Skin of body (tissue), 2 donors: ENCODE measurements around the gene NANOG. TPM values are rescaled to one million over a fixed set of nuclear protein-coding genes. Genes with fewer than 3 reads are reported as not detected.
"Not testable (repeated sequence)": the region's sequence is repeated elsewhere in the genome, so short reads cannot be mapped to it uniquely, and the experiment has no call there.

Experiments used
- DNase-seq: peaks from one replicate; lab custom pipeline; 2025; lab: John Stamatoyannopoulos, UW
- total RNA-seq: library from RNA; depleted of rRNA; stranded (reverse); fragments of >200 nt; gene quantifications from one replicate; pipeline ENCODE4 v1.2.3, GENCODE V29; 2014

The NANOG gene
- not detected for total RNA-seq

DNA sequence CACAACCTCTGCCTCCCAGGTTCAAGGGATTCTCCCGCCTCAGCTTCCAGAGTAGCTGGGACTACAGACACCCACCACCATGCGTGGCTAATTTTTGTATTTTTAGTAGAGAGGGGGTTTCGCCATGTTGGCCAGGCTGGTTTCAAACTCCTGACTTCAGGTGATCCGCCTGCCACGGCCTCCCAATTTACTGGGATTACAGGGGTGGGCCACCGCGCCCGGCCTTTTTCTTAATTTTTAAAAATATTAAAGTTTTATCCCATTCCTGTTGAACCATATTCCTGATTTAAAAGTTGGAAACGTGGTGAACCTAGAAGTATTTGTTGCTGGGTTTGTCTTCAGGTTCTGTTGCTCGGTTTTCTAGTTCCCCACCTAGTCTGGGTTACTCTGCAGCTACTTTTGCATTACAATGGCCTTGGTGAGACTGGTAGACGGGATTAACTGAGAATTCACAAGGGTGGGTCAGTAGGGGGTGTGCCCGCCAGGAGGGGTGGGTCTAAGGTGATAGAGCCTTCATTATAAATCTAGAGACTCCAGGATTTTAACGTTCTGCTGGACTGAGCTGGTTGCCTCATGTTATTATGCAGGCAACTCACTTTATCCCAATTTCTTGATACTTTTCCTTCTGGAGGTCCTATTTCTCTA is at the start of gene NANOG:
NANOG (plus strand) TSS at position 519 of the 645 bp plus-strand sequence. CDS start 213 bp downstream, outside the sequence.
- not testable (repeated sequence) for DNase-seq

DNA sequence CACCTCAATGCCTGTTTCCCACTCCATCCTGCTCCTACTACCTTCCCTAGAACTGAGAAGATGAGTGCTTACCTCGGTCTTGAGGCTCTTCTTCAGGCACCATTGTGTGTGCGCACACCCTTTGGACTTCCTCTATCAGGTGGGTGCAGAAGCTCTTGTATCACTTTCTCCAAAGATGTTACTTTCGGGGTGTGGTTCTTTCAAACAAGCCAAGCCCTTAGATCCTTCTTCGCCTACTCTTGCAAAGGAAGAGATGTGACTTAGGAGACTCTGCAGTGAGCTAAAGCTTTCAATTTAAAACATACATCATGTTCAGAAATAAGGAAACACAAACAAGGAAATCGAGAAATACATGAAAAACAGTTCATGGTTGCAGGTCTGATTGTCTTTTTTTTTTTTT is 42.0 kb upstream of the NANOG start, which contains the start of gene CLEC4C:
CLEC4C (minus strand) TSS at position 130 of the 400 bp plus-strand sequence; CDS start at position 103, 27 bp downstream.
- no peak for DNase-seq

- DNase-seq: no peak
Measured at GRCh38 chr12:7748852-7749251, 40.4 kb upstream of the NANOG start.

GRCh38 chr12:7749442-7749841 is 39.8 kb upstream of the NANOG start:
- no peak for DNase-seq

- no peak for DNase-seq
Measured at GRCh38 chr12:7750350-7750749, 38.9 kb upstream of the NANOG start.

DNA sequence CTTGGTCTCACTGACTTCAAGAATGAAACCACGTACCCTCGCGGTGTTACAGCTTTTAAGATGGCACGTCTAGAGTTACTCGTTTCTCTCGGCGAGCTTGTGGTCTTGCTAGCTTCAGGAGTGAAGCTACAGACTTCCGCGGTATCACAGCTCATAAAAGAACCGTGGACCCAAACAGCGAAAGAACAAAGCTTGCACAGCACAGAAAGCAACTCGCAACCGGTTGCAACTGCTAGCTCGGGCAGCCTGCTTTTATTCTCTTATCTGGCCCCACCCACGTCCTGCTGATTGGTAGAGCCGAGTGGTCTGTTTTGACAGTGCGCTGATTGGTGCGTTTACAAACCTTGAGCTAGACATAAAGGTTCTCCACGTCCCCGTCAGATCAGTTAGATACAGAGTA is 37.8 kb upstream of the NANOG start:
- no peak for DNase-seq

DNA sequence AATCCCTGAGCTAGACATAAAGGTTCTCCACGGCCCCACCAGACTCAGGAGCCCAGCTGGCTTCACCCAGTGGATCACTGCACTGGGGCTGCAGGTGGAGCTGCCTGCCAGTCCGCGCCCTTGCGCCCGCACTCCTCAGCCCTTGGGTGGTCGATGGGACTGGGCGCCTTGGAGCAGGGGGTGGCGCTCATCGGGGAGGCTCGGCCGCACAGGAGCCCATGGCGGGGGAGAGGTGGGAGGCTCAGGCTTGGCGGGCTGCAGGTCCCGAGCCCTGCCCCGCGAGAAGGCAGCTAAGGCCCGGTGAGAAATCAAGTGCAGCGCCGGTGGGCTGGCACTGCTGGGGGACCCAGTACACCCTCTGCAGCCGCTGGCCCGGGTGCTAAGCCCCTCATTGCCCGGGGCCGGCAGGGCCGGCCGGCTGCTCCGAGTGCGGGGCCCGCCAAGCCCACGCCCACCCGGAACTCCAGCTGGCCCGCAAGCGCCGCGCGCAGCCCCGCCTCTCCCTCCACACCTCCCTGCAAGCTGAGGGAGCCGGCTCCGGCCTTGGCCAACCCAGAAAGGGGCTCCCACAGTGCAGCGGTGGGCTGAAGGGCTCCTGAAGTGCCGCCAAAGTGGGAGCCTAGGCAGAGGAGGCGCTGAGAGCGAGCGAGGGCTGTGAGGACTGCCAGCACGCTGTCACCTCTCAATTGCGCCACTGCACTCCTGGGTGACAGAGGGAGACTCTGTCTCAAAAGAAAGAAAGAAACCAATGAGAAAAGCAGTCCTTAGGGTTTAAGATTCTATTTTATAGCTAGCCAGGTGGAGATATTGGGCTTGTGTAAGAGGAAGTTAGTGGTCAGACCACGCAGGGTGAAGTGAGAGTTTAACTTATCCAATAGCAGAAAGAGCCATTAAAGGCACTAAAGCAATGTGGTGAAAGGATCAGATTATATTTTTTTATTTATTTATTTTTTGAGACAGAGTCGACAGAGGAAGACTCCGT is 37.0 kb upstream of the NANOG start:
- not testable (repeated sequence) for DNase-seq

GRCh38 chr12:7755668-7756067 is 33.5 kb upstream of the NANOG start:
- not testable (repeated sequence) for DNase-seq

DNA sequence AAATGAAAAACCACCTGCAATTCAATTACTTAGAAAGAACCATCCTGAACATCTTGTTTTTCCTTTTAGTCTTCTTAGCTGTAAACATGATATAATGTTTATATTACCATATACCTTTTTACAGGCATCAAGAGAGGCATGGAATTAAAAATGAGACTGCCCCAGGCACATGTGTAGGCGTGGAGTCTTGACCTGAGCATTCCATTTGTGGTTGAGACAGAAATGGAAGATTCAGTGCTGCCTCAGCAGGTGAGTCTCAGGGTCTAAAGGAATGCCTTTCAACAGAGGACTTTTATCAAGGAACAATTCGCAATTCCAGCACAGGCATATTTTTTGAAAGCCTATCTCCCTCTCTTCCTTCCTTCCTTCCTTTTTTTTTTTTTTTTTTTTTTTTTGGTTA is 32.2 kb upstream of the NANOG start:
- no peak for DNase-seq

DNA sequence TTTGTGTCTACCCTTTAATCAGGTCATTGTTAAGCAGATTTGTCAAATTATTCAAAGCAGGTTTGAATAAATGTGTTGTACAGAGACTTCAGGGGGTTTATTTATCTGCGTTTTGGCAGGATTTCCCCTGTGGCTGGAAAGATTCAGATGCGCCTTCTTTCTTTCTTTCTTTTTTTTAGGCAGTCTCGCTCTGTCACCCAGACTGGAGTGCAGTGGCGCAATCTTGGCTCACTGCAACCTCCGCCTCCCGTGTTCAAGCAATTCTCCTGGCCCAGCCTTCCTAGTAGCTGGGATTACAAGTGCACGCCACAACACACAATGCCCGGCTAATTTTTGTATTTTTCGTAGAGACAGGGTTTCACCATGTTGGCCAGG is 30.4 kb upstream of the NANOG start:
- no peak for DNase-seq

DNA sequence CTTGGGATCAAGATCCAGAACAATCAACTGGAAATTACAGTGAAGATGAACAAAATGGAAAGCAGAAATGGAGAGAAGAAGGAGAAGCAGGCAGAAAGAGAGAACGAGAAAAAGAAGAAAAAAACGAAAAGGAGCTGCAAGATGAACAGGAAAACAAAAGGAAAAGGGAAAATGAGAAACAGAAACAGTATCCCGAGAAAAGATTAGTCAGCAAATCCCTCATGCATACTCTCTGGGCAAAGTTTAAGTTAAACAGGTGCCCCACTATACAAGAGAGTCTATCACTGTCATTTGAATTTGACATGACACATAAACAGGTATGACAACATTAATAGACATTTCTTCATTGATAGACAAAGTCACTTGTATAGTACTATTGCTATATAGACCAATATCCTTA is 19.2 kb upstream of the NANOG start:
- no peak for DNase-seq

GRCh38 chr12:7781274-7781673 is 7.9 kb upstream of the NANOG start:
- DNase-seq: no peak

GRCh38 chr12:7782055-7782454 is 7.1 kb upstream of the NANOG start:
- no peak for DNase-seq

GRCh38 chr12:7783433-7783832 is 5.8 kb upstream of the NANOG start:
- DNase-seq: not testable (repeated sequence)

DNA sequence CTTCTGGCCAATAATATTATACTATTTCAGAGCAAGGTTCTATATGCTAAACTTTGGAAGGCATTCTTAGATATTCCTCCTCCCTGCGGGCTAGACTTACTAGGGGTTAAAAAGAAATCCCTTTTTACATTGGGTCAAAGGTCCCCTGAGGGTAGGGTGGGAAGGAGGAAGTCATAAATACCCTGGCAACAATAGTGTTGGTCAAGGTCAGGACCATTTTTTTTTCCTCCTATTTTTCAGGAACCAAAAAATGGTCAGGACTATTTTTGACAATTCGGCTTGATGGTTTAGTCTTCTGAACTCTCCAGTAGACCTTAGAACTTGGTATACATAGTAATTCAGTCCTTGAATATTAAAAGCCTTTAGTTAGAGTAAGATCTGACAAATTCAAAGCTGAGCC is 4.5 kb upstream of the NANOG start:
- DNase-seq: no peak

- no peak for DNase-seq
Measured at GRCh38 chr12:7787574-7788293, 1.5 kb upstream of the NANOG start.

DNA sequence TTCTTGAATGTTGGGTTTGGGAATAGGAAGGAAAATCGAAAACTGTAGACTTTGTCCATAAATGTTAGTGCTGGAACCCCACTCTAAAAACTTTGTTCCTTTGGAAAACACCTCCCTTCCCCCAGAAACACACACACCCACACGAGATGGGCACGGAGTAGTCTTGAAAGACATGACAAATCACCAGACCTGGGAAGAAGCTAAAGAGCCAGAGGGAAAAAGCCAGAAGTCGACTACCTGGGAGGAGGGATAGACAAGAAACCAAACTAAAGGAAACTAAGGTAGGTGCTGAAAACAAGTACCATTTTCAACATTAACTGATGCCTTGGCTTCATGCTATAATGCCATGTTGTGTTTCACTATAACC is 925 bp upstream of the NANOG start:
- DNase-seq: no peak

- DNase-seq: no peak
Measured at GRCh38 chr12:7793211-7793610, 4.0 kb downstream of the NANOG start.

DNA sequence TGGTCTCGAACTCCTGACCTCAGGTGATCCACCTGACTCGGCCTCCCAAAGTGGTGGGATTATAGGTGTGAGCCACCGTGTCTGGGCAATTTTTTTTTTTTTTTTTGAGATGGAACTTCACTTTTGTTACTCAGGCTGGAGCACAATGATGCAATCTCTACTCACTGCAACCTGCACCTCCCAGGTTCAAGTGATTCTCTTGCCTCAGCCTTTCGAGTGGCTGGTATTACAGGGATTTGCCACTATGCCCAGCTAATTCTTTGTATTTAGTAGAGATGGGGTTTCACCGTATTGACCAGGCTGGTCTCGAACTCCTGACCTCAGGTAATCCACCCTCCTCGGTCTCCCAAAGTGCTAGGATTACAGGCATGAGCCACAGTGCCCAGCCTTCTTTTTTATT is 8.1 kb downstream of the NANOG start:
- DNase-seq: not testable (repeated sequence)

DNA sequence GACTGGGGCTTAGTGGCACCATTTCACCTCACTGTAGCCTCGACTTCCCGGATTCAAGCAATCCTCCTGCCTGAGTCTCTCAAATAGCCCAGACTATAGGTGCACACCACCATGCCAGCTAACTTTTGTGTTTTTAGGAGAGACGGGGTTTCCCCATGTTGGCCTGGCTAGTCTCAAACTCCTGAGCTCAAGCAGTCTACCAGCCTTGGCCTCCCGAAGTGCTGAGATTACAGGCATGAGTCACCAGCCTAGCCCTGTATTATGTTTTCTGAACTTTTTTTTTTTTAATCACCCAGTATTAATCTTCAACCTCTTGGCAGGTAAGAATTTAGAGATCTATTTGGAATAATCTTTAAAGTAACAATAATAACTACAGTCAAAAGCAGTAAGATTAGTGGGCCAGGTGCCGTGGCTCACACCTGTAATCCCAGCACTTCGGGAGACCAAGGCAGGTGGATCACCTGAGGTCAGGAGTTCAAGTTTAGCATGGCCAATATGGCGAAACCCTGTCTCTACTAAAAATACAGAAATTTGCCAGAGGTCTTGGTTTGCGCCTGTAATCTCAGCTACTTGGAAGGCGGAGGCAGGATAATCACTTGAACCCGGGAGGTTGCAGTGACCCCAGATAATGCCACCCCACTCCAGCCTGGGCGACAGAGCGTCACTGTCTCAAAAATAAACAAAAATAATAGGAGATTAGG is 8.6 kb downstream of the NANOG start:
- DNase-seq: no peak

DNA sequence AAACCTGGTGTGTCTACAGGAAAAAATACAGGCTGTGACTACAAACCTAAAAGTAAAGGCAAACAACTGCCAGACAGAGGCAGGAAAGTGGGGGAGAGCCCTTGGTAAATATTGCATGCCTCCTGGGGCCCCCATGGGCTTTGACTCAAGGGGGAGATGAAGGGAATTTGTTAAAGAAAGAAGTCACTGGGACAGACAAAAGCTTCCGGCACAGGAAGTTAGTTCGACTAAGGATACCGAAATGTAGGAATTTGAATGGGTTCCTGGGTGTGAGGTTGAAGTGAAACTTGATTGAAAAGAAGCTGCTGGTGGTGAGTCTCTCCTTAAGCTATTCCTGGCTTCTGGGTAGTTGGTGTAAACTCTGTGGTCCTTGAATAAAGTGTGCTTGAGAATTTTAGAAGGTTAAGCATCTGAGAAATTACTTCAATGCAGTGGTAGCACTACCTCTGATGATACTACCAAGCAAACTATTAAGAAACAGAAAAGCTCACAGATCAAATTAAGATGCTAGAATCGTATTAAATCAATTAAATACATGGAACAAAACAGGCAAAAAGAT is 9.6 kb downstream of the NANOG start:
- not testable (repeated sequence) for DNase-seq
